BE2C (cell line): ENCODE results near the gene RNF152.

Experiments
- DNase-seq: peaks from one replicate; pipeline ENCODE4 v3.0.0-alpha.2; 2020
- H3K27me3 ChIP-seq: fragments of 250-450 bp; sonication (Bioruptor Pico); 2 replicates; pipeline ENCODE4 v1.5.1; 2020; ENCODE audit warnings: mild to moderate bottlenecking
- H3K36me3 ChIP-seq: fragments of 250-450 bp; sonication (Bioruptor Pico); 2 replicates; pipeline ENCODE4 v1.5.1; 2020; ENCODE audit warnings: mild to moderate bottlenecking
- H3K4me1 ChIP-seq: fragments of 250-450 bp; sonication (Bioruptor Pico); 2 replicates; pipeline ENCODE4 v1.5.1; 2020
- H3K4me3 ChIP-seq: 2 replicates; pipeline ENCODE4 v1.5.1; 2011; ENCODE audit warnings: low read depth, low read length
- H3K9me3 ChIP-seq: fragments of 250-450 bp; sonication (Bioruptor Pico); 2 replicates; pipeline ENCODE4 v1.5.1; 2020
- CTCF ChIP-seq: IDR thresholded peaks from 2 replicates; pipeline ENCODE4 v1.5.1; 2012; ENCODE audit warnings: mild to moderate bottlenecking, low read depth, low read length

RNF152 gene

GRCh38 chr18:61827591-61827990 lies 65.2 kb downstream of the RNF152 start:
- H3K4me1 ChIP-seq, result no peaks in the 10 kb centered on the region
- H3K4me3 ChIP-seq, result no peak overlapping the region
- no peak for DNase-seq
- H3K9me3 ChIP-seq, result no peaks in the 10 kb centered on the region
- no peaks in the 10 kb centered on the region for H3K27me3 ChIP-seq
- H3K36me3 ChIP-seq, result no peaks in the 10 kb centered on the region
- no peak for TF ChIP-seq CTCF

GRCh38 chr18:61825386-61825785 lies 67.4 kb downstream of the RNF152 start:
- DNase-seq, result no peak
- no peak for TF ChIP-seq CTCF

GRCh38 chr18:61824733-61825363 lies 68.0 kb downstream of the RNF152 start:
- no peaks in the 10 kb centered on the region for H3K4me1 ChIP-seq
- H3K27me3 ChIP-seq, result no peaks in the 10 kb centered on the region
- TF ChIP-seq CTCF, result no peak
- H3K36me3 ChIP-seq, result no peaks in the 10 kb centered on the region
- H3K4me3 ChIP-seq, result no peak overlapping the region
- no peaks in the 10 kb centered on the region for H3K9me3 ChIP-seq
- DNase-seq, result no peak

More at GRCh38 chr18:61825386-61825785, 67.4 kb downstream of the RNF152 start:
- Histone ChIP-seq H3K27me3 (no peaks in the 10 kb centered on the region), H3K4me3 (no peak overlapping the region), H3K36me3 (no peaks in the 10 kb centered on the region), H3K9me3 (no peaks in the 10 kb centered on the region), H3K4me1 (no peaks in the 10 kb centered on the region)

- Histone ChIP-seq H3K4me1 (no peaks in the 10 kb centered on the region), H3K36me3 (no peaks in the 10 kb centered on the region), H3K9me3 (no peaks in the 10 kb centered on the region), H3K27me3 (no peaks in the 10 kb centered on the region), H3K4me3 (no peak overlapping the region)
- DNase-seq, result no peak
- no peak for TF ChIP-seq CTCF
Observed at GRCh38 chr18:61823595-61823994, 69.2 kb downstream of the RNF152 start.

- no peaks in the 10 kb centered on the region for H3K36me3 ChIP-seq
- no peaks in the 10 kb centered on the region for H3K4me1 ChIP-seq
- no peaks in the 10 kb centered on the region for H3K27me3 ChIP-seq
- TF ChIP-seq CTCF, result no peak
- no peak for DNase-seq
- H3K9me3 ChIP-seq, result no peaks in the 10 kb centered on the region
- H3K4me3 ChIP-seq, result no peak overlapping the region
Observed at GRCh38 chr18:61822879-61823278, 69.9 kb downstream of the RNF152 start.

- Histone ChIP-seq H3K9me3 (no peaks in the 10 kb centered on the region), H3K27me3 (no peaks in the 10 kb centered on the region), H3K4me3 (no peak overlapping the region), H3K4me1 (no peaks in the 10 kb centered on the region), H3K36me3 (no peaks in the 10 kb centered on the region)
- no peak for DNase-seq
- no peak for TF ChIP-seq CTCF
Observed at GRCh38 chr18:61821748-61822147, 71.1 kb downstream of the RNF152 start.
